Activated CD8-positive, alpha-beta T cell treated with anti-CD3 and anti-CD28 coated beads, Interleukin-2, amount 10 ng/mL, durations not matched to agents 7 days and 5 days (primary cell): ENCODE results near the gene NBEAL1. TPM values are rescaled to one million over a fixed set of nuclear protein-coding genes. Genes with fewer than 3 reads are reported as not detected.
"Not testable (repeated sequence)": the region's sequence is repeated elsewhere in the genome, so short reads cannot be mapped to it uniquely, and the experiment has no call there.

Experiments
- ATAC-seq: fragments of 150-1000 bp; cut with Tn5 transposase; one replicate; pipeline ENCODE4 v1.10.0; 2021; ENCODE audit warnings: moderate library complexity
- CTCF ChIA-PET: fragments of 350-600 bp; sonication (Branson Sonifier 250); formaldehyde crosslinking; loops from one replicate; lab custom pipeline; 2021; ENCODE audit warnings: antibody characterized with exemption; lab: Charles Lee
- POLR2A ChIA-PET: fragments of 350-600 bp; sonication (Branson Sonifier 250); formaldehyde crosslinking; loops from one replicate; lab custom pipeline; 2021; ENCODE audit warnings: antibody characterized with exemption; lab: Charles Lee
- DNase-seq: peaks from one replicate; pipeline ENCODE4 v3.0.0-alpha.2; 2020
- H3K27ac Mint-ChIP-seq: one replicate; pipeline ENCODE4 v1.8.0; 2021; ENCODE audit warnings: mild to moderate bottlenecking, mixed read lengths
- H3K27me3 Mint-ChIP-seq: one replicate; pipeline ENCODE4 v1.8.0; 2021; ENCODE audit warnings: low read depth, mixed read lengths
- H3K36me3 Mint-ChIP-seq: one replicate; pipeline ENCODE4 v1.8.0; 2021; ENCODE audit warnings: low read depth, mixed read lengths
- H3K4me1 Mint-ChIP-seq: one replicate; pipeline ENCODE4 v1.8.0; 2021; ENCODE audit warnings: low read depth, mixed read lengths
- H3K4me3 Mint-ChIP-seq: one replicate; pipeline ENCODE4 v1.8.0; 2021; ENCODE audit warnings: mild to moderate bottlenecking, mixed read lengths
- H3K9me3 Mint-ChIP-seq: one replicate; pipeline ENCODE4 v1.8.0; 2022; ENCODE audit warnings: mixed read lengths; ENCODE audit not compliant: insufficient read depth
- total RNA-seq, 2 experiments: library from RNA; stranded (reverse); gene quantifications; one replicate each; pipeline ENCODE4 v1.2.3, GENCODE V29; 2021

NBEAL1 gene
- total RNA-seq, 2 experiments from 2014 or later = 14.8 to 15.7 TPM

- DNase-seq (no peak), ATAC-seq (no peak)
- ChIA-PET POLR2A (no interaction called here), CTCF (no interaction called here)
- no peaks in the 10 kb centered on the region for H3K4me1 Mint-ChIP-seq
- no peaks in the 10 kb centered on the region for H3K9me3 Mint-ChIP-seq
- no peaks in the 10 kb centered on the region for H3K27me3 Mint-ChIP-seq
- peaks cover 6% of the 10 kb centered on the region for H3K36me3 Mint-ChIP-seq
- no peak overlapping the region for H3K27ac Mint-ChIP-seq
- no peak overlapping the region for H3K4me3 Mint-ChIP-seq
Measured at GRCh38 chr2:203122317-203122986, 107.8 kb downstream of the NBEAL1 start.

- no peaks in the 10 kb centered on the region for H3K4me1 Mint-ChIP-seq
- POLR2A ChIA-PET = no interaction called here
- ATAC-seq (no peak), DNase-seq (no peak)
- no peak overlapping the region for H3K4me3 Mint-ChIP-seq
- peaks cover 6% of the 10 kb centered on the region for H3K36me3 Mint-ChIP-seq
- no peak overlapping the region for H3K27ac Mint-ChIP-seq
- H3K9me3 Mint-ChIP-seq = no peaks in the 10 kb centered on the region
- no peaks in the 10 kb centered on the region for H3K27me3 Mint-ChIP-seq
- CTCF ChIA-PET = no interaction called here
Measured at GRCh38 chr2:203126996-203127395, 112.3 kb downstream of the NBEAL1 start.

DNA sequence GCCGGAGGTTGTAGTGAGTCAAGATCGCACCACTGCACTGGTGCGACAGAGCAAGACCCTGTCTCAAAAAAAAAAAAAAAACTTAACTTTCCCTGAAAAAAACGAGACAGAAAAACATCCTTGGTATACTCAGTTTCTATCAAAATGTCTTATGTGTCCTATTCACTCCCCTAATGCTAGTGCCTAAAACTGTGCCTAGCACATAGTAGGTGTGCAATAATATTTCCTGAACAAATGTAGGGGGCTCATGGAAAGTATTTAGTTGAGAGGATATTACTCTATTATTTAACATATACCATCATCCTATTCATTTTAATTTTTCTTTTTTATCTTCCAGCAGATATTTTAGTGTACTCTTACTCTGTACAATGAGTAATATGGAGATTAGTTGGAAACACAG lies 120.4 kb downstream of the NBEAL1 start:
- CTCF ChIA-PET = no interaction called here
- Mint-ChIP-seq H3K9me3 (no peaks in the 10 kb centered on the region), H3K4me1 (no peaks in the 10 kb centered on the region), H3K27me3 (no peaks in the 10 kb centered on the region), H3K36me3 (no peaks in the 10 kb centered on the region), H3K27ac (no peak overlapping the region), H3K4me3 (no peak overlapping the region)
- POLR2A ChIA-PET = no interaction called here
- no peak for ATAC-seq
- DNase-seq = no peak

- Mint-ChIP-seq H3K27me3 (no peaks in the 10 kb centered on the region), H3K9me3 (no peaks in the 10 kb centered on the region), H3K4me1 (no peaks in the 10 kb centered on the region), H3K27ac (no peak overlapping the region), H3K36me3 (peaks cover 1% of the 10 kb centered on the region), H3K4me3 (no peak overlapping the region)
- ChIA-PET POLR2A (no interaction called here), CTCF (no interaction called here)
- ATAC-seq (no peak), DNase-seq (no peak)
Measured at GRCh38 chr2:203143391-203143790, 128.7 kb downstream of the NBEAL1 start.

DNA sequence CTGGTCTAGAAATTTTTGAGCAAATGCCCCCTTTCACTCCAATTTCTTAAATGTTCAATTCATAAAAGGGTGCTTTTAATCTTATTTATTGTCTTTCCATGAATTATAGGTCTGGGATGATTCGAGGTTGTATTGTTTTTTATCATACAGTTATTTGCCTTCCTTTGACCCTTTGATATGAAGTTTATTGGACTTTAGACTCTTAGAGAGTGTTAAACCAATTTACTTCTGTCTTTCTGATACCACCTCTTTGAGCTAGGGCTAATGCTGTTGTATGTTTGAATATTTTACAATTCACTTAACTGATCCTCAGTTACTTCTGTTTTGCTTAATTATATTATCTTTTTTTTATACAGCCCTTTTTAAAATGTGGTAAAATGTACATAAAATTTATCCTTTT lies 134.5 kb downstream of the NBEAL1 start:
- POLR2A ChIA-PET = no interaction called here

GRCh38 chr2:203155406-203155805 lies 140.7 kb downstream of the NBEAL1 start:
- H3K27me3 Mint-ChIP-seq = no peaks in the 10 kb centered on the region
- POLR2A ChIA-PET = no interaction called here
- peak overlapping the region; percentile 17 for H3K27ac Mint-ChIP-seq
- ATAC-seq = peak; percentile 39
- H3K36me3 Mint-ChIP-seq = peaks cover 2% of the 10 kb centered on the region
- peaks cover 7% of the 10 kb centered on the region for H3K4me1 Mint-ChIP-seq
- DNase-seq = peak; percentile 29
- CTCF ChIA-PET = interaction anchor here (0.7 to 2.0 kb wide), 4 partner anchors 10 to 567 kb away, joined by 3 to 7 read pairs (median 5); no protein-coding TSS in a partner anchor
- no peak overlapping the region for H3K4me3 Mint-ChIP-seq
- H3K9me3 Mint-ChIP-seq = no peaks in the 10 kb centered on the region

More for the DNA sequence above, 134.5 kb downstream of the NBEAL1 start:
- CTCF ChIA-PET = interaction anchor here (1.7 kb wide), 1 partner anchor 77 kb away, joined by 4 read pairs; no protein-coding TSS in a partner anchor
- DNase-seq (no peak), ATAC-seq (no peak)
- H3K27ac Mint-ChIP-seq = no peak overlapping the region
- H3K36me3 Mint-ChIP-seq = peaks cover 10% of the 10 kb centered on the region
- H3K27me3 Mint-ChIP-seq = no peaks in the 10 kb centered on the region
- H3K4me1 Mint-ChIP-seq = no peaks in the 10 kb centered on the region
- H3K4me3 Mint-ChIP-seq = no peak overlapping the region
- no peaks in the 10 kb centered on the region for H3K9me3 Mint-ChIP-seq

DNA sequence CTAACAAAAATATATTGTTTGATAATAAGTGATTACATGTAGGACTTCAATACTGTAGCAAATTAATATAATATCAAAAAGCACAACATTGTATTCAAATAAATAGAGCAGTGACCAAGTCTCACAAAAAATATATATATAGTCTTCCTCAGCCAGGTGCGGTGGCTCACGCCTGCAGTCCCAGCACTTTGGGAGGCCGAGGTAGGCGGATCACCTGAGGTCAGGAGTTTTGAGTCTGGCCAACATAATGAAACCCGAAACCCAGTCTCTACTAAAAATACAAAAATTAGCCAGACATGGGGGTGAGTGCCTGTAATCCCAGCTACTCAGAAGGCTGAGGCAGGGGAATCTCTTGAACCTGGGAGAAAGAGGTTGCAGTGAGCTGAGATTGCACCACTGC lies 148.0 kb downstream of the NBEAL1 start:
- DNase-seq, H3K36me3 Mint-ChIP-seq, H3K9me3 Mint-ChIP-seq, ATAC-seq, H3K27me3 Mint-ChIP-seq, POLR2A ChIA-PET, H3K27ac Mint-ChIP-seq, CTCF ChIA-PET, H3K4me1 Mint-ChIP-seq, H3K4me3 Mint-ChIP-seq: not testable (repeated sequence)

DNA sequence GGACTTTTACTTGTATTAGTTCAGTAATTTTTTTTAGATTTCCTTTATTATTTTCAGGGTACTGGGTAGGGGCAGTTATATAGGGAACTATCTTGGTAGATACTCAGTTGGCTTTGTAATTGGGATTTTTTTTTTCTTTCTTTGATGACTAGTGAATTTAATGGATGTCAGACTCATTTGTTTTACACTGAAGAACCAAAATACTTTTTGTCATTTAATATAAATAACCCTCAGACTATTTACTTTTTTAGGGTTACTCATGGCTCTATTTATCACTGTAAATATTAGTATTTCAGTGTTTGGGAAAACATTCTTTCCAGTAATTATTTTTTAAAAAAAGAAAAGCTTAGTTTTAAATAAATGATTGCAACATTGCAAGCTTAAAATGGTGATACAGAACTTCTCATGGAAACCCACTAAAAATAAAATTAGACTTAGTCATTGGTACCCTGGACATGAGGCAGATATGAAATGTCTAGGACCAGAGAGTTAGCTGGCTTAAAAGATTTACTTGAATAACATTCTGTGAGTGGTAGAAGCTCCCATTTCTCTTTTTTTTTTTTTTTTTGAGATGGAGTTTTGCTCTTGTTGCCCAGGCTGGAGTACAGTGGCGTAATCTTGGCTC lies 149.7 kb downstream of the NBEAL1 start:
- ChIA-PET CTCF (no interaction called here), POLR2A (no interaction called here)
- ATAC-seq (no peak), DNase-seq (no peak)
- Mint-ChIP-seq H3K27ac (no peak overlapping the region), H3K4me1 (no peaks in the 10 kb centered on the region), H3K36me3 (peaks cover 8% of the 10 kb centered on the region), H3K4me3 (no peak overlapping the region), H3K9me3 (no peaks in the 10 kb centered on the region), H3K27me3 (no peaks in the 10 kb centered on the region)

DNA sequence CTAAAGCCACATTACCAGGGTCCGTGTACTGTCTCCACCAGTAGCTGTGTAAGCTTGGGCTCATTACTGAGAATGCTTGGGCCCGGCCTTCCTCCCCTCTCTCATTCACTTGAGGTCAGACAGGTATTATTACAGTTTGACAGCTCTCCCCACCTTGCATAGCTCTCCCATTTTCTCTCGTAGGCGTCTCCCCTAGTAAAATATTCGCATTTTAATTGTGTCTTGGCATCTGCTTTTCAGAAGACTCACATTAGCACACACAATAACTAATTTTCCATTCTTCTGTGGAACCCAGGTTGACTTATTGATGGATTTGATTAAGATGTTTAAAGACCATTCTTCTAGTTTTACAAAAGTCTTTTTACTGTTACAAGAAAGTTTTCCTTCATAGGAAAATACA lies 153.1 kb downstream of the NBEAL1 start:
- ChIA-PET CTCF (interaction anchor here (1.6 kb wide), 1 partner anchor 46 kb away, joined by 3 read pairs; no protein-coding TSS in a partner anchor), POLR2A (no interaction called here)
- no peak for DNase-seq
- no peaks in the 10 kb centered on the region for H3K9me3 Mint-ChIP-seq
- no peaks in the 10 kb centered on the region for H3K4me1 Mint-ChIP-seq
- H3K27ac Mint-ChIP-seq = no peak overlapping the region
- ATAC-seq = no peak
- H3K27me3 Mint-ChIP-seq = no peaks in the 10 kb centered on the region
- H3K36me3 Mint-ChIP-seq = peaks cover 8% of the 10 kb centered on the region
- no peak overlapping the region for H3K4me3 Mint-ChIP-seq

DNA sequence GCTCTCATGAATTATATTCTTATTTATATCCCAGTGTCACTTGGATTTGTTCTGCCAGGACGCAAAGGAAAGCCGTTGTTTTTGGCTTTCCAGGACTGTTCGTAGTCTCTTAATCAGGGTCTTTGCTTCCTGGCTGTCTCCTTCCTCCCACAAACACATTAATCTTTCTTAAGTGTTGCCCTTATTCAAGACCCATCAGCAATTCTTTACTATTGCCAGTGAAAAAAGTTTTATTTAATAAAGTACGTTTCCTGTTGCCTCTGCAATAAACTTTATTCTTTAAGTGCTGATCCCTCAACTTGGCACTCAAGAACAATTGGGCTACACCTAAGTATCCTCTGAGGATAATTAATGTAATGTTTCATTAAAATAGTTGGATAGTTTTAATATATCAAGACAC lies 155.8 kb downstream of the NBEAL1 start:
- Mint-ChIP-seq H3K27me3 (no peaks in the 10 kb centered on the region), H3K9me3 (no peaks in the 10 kb centered on the region), H3K4me3 (no peak overlapping the region), H3K27ac (no peak overlapping the region), H3K36me3 (peaks cover 6% of the 10 kb centered on the region), H3K4me1 (no peaks in the 10 kb centered on the region)
- CTCF ChIA-PET = no interaction called here
- ATAC-seq (no peak), DNase-seq (no peak)
- POLR2A ChIA-PET = no interaction called here

DNA sequence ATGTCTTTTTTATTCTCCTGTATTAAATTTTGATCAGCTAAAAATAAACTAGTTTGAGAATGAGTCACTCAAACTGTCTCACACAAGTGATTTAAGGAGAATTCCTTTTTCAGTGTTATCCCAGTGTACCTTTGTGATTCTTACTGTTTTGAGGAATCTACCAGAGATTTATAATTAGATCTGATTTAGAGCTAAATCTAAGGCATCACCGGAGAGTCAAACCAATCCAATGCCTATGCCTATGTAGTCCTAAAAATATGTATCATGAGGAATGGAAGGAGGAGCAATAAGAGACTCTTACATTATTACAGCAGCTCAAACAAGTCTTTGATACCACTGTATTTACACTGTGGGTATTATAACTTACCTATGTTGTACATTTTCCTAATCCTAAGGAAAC lies 160.7 kb downstream of the NBEAL1 start:
- ChIA-PET POLR2A (no interaction called here), CTCF (interaction anchor here (1.0 to 1.2 kb wide), 4 partner anchors 20 to 640 kb away, joined by 3 to 4 read pairs (median 4); no protein-coding TSS in a partner anchor)
- no peak for DNase-seq
- H3K36me3 Mint-ChIP-seq = no peaks in the 10 kb centered on the region
- no peaks in the 10 kb centered on the region for H3K27me3 Mint-ChIP-seq
- H3K27ac Mint-ChIP-seq = no peak overlapping the region
- ATAC-seq = no peak
- H3K4me3 Mint-ChIP-seq = no peak overlapping the region
- no peaks in the 10 kb centered on the region for H3K4me1 Mint-ChIP-seq
- no peaks in the 10 kb centered on the region for H3K9me3 Mint-ChIP-seq

- Mint-ChIP-seq H3K4me1 (no peaks in the 10 kb centered on the region), H3K4me3 (no peak overlapping the region), H3K36me3 (no peaks in the 10 kb centered on the region), H3K9me3 (no peaks in the 10 kb centered on the region), H3K27ac (no peak overlapping the region), H3K27me3 (no peaks in the 10 kb centered on the region)
- no peak for ATAC-seq
- POLR2A ChIA-PET = no interaction called here
- no peak for DNase-seq
- CTCF ChIA-PET = no interaction called here
Measured at GRCh38 chr2:203177361-203177760, 162.7 kb downstream of the NBEAL1 start.
